ENCODE results near the gene ECEL1.

DNA sequence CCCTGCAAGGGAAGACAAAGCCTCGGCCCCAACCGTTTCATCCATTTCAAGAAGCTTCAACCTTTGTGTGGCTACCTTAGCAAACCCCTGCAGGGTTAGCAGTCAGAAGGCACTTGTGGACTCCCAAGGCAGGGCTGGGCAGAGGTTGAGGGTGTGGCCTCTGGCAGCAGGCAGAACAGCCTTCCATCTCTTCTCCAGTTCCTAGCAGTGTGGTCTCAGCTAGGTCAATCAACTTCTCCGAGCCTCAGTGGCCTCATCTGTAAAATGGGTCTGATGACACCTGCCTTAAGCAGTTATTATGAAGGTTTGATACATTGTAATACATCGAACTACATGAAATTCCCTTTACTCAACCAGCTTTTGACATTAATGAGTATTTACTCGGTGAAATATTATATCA lies 25.7 kb upstream of the ECEL1 start:
- no peak for TF ChIP-seq CTCF (IDR thresholded peaks at IDR 0.05)
- TF ChIP-seq POLR2A (IDR thresholded peaks at IDR 0.05) = no peak
- no peak for TF ChIP-seq EP300 (IDR thresholded peaks at IDR 0.05)
